Right forelimb (tissue), 1 donor: ENCODE results near the gene PARD3B.

Experiments
- DNase-seq: peaks from one replicate; pipeline ENCODE4 v3.0.0-alpha.2; 2018

Gene PARD3B

DNA sequence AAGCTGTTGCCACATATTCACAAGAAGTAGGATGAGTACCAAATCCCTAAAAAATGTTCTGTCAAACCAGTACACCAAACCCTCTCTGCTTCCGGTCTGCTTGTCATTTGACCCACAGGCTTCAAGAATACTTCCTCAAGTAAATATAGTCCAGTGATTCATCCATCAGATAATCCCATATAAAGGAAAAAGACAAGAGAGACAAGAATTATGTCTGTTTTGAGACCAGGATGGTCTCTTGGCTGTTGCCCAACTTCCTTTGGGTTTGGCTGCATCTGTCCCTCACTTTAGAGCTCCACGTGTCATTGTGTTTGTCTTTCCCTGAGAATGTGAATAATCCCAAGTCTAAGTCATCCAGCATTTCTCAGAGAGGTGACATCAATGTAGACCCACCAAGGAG lies 1045.5 kb downstream of the PARD3B start:
- no peak for DNase-seq

DNA sequence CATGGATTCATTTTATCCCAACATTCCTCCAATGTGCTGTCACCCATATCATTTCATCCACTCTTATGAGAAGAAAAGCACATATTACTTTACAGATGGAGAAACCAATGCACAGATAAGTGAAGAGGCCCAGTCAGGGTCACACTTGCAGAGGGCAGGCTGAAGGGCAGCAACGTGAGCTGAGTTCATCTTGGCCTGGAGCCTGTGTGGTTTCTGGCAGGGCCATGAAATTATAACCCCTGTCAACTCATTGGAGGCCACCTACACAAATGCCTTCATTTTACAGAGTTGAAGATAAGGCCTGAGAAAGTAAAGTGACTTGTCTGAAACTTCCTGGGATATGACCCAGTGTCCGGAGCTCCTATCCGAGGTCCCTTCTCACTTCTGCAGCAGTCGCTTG lies 1048.6 kb downstream of the PARD3B start:
- no peak for DNase-seq

DNA sequence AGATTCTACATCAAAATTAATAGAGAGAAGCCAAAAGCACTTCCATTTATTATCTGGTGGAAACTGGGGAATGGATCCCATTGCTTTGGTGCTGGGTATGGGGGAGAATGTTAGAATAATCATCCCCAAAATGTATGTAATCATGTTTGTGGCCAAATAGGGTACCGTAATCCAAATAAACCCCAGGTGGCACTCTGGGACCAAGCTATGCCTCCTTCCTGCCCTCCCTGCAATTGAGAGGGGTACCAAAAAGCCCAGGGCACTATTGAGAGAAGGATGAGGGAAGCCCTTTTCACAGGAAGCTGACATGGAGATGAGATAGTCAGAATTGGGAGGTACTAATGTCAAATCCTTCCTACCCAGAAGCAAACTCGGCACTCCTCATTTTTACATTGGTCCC lies 1051.3 kb downstream of the PARD3B start:
- no peak for DNase-seq

DNA sequence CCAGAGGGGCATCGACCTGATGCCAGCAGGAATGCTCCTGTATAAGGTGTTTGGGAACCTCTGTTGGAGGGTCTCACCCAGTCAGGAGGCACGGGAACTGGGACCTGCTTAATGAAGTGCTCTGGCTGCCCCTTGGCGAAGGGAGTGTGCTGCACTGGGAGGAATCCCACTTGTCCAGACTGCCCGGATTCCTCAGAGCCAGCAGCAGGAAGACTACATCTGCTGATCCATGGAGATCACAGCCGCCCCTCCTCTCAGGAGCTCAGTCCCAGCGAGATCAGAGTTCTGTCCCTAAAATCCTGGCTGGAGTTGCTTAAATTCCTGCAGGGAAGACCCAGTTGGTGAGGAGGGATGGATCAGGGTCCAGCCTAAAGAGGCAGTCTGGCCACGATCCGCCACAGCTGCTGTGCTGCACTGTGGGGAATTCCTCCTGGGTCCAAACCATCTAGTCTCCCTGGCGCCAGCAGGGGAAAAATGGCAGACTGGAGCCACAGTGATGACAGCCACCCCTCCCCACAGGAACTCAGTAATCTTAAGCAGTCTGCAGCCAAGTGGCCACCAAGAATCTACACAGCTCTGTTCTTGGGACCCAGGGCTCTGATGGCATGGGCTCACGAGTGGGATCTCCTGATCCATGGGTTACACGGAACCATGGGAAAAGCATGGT lies 1060.5 kb downstream of the PARD3B start:
- no peak for DNase-seq

DNA sequence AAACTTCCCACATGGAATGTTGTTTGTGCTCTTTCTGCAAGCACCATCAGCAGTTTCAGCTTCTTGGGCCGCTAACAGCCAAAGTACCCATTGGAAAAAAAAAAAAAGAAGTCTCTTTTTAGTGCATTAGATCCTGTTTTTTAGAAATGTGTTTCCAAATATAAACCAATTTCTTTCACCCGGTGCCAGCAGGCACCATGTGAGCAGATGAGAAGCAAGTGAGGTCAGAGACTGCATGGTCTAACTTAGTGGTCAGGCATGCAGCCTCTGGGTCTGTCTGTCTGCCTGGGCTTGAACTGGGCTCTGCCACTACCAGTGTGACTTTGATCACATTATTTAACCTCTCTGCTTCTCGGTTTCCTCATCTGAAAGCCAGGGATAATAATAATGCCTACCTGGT lies 1061.9 kb downstream of the PARD3B start:
- DNase-seq: no peak

DNA sequence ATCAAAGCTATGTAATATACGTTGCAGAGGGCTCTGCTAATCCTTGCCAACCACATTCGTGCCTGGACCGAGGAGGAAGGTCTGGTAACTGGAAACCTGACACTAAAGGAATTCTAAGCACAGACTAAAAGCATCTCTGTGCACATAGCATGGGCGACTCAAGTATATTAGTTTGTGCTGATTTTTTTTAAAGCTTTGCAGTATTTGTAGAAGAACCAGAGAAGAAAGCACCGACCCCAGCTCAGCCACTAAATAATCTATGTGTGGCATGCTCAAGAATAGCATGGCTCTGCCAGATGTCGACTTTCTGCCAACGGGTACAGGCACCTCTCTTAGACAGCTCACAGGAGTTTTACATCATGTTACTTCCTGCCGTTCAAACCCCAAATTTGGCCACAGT lies 1063.8 kb downstream of the PARD3B start:
- no peak for DNase-seq

DNA sequence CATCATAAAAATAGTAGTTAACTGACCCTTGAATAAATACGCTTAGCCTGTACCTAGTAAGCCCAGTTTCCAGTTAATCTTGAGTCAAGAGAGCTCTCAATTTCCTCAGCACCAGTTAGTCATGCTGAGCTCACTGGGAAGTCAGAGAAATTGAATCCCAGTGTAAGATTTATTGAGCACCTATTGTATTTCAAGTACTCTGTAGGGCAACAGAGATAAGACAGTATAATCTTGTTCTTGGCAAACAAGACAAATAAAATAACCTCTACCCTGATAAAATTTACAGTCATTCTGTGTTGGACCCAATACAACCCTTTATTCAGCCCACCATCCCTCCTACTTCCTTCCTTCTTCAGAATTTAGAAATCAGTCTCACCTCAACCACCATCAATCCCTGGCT lies 1065.2 kb downstream of the PARD3B start:
- DNase-seq: no peak

DNA sequence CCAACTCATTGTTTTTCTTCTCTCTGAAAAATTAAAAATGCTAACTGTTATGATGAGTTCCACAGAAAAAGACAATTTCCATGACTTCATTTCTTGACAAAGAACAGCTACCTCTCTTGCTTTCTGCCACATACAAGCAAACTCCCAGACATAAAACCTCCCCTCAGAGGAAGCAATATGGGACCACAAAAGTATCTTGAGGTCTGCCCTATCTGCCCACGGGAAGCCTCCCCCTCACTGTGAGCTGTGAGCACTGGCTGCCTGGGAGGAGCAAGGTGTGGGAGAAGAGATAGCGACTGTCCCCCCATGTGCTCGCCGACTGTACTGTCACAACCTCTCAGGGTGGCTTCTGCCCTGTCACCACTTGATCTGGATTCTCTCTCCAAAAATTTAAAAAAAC lies 1067.4 kb downstream of the PARD3B start:
- no peak for DNase-seq

DNA sequence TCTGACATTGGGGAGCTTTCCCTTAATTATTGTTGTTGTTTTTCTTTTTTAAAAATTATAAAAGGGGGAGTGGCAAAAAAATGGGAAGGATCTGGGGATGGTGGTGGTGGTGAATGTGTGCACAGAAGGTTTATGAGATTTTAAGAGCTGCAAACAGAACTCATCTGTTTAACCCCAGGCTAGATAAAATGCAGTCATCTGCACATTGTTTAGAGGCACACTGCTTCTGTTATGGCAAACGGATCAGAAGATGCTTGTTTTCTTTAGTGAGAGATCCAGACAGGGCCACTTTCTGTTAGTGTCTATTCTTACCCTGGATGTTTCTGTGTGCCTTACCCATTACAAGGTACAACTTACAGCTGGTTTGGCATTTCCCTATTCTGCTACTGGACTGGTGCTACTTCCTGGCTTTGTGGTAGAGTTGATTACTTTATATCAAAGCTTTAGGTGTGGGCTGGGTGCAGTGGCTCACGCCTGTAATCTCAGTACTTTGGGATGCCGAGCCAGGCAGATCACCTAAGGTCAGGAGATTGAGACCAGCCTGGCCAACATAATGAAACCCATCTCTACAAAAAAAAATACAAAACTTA lies 1068.8 kb downstream of the PARD3B start:
- no peak for DNase-seq

DNA sequence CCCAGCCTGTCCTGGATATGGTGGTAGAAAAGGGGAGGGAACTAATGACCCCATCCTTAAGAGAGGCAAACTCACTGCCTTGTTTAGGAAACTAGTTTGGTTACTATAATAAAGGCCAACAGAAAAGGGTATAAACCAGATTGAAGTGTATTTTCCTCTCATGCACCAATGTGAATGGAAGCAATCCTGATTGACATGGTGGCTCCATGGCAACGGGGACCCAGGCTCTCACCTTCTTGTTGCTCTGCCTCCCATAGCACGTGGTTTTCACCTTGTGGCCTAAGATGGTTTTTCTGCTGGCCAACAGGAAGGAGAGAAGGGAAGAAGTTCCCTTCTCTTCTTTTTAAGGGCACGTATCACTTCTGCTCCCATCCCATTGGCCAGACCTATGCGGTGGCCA lies 1069.7 kb downstream of the PARD3B start:
- no peak for DNase-seq

DNA sequence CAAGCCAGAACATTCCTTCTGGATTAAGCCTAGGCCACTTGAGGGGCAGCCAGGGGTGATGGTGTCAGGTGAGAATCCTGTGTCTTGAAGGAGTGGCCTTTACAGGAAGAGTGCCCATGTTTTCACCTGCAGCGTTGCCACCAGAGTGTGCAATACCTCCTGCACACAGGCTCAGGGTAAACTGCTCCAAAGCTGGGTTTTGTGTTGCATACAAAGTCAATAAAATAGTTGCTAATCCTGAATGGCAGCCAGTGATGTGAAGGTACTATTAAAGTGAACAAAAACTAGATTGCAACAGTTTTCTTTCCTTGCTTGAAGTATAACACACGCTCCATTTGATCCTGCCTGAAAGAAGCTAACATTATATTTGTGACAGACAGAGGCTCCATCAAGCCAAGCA lies 1072.6 kb downstream of the PARD3B start:
- DNase-seq: no peak

DNA sequence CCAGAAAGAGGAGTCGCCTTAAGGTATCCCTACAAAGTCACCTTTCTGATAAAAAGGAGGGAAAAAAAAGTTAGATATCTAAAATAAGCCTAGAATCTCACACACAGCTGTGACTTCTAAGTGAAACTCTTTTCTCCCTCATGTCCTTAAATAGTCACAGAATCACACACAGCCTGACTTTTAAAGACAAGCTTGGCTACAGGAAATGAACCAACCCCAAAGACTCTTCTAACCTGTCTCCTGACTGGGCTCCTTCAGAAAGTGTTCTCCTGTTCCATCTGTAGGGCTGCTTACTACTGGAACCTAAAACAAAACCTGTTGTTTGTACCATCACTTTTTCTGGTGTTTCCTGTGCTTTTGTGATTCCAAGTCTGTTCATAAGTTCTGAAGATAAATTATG lies 1074.3 kb downstream of the PARD3B start:
- DNase-seq: no peak

DNA sequence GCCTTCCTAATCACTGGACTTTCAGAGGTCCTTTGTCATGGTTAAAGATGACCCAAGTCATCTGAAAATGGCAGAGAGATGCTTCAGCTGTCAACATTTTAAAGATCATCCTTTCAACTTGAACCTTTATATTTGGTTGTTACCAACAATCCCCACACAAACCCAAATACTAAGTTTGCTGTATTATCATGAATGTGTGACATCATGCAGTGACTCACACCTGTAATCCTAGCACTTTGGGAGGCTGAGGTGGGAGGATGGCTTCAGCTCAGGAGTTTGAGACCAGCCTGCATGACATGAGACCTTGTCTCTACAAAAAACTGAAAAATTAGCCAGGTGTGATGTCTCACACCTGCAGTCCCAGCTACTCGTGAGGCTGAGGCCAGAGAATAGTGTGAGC lies 1081.8 kb downstream of the PARD3B start:
- no peak for DNase-seq

DNA sequence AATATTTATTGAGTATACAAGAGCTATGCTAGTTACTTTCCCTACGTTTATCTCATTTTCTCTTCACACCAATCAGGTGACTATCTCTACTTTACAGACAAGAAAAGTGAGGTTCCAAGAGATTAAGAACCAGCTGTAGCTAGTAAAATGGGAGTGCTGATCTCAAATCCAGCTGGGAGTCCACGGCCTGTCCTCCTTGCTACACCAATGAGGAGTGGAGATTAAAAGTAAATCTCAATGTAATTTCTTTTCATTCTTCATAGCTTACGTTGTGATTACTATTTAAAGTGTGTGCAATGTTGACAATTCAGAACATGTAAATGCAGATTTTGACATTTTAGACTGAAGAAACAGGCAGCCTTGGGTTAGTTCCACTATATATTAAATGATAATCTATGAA lies 1083.1 kb downstream of the PARD3B start:
- DNase-seq: no peak

DNA sequence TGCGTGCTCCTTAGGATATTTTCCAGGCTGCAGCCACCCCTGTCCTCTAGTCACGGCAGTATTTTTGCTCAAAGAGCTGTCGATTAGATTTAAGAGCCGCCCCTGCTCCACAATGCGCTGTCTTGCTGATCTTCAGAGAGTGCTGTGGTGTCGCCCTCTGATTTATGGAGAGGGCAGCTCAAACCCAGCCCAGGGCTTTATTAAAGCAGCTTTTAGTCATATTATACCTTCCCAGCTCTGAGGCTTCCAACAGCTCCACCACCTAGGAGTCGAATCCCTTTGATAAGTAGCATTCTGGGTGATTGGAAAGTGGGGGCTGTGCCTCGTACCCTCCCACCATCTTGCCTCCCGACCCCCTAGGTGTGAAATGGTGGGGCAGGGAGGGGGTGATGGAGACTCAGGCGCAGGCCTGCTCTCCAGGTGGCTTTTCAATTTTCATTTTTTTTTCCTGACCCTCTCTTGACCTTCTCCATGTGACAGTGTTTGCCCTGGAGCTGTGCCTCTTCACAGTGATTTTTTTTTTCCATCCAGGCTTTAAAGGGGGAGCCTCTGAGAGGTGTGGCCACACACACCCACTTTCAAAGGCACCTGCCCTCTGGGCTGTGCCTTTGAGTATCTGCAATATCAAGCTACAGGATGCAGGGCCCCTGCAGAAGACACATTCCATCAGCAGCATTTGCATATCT lies 1084.0 kb downstream of the PARD3B start:
- DNase-seq: no peak

DNA sequence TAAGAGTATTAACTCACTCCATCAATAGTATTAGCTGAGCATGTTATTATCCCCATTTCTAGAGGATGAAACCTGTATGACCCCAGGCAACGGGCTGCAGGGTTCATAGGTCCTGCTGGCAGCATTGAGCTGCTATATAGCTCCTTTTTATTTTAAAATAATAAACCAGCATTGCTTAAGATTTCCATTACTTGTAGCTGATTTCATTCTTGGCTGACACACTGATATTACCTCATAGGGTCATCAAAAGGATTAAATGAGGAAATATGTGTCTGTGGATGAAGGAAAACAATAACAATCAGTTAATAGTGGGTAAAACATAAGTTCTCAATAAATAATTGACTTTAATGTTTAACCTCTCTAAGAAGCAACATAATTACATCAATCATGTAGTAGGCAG lies 1088.7 kb downstream of the PARD3B start:
- no peak for DNase-seq

DNA sequence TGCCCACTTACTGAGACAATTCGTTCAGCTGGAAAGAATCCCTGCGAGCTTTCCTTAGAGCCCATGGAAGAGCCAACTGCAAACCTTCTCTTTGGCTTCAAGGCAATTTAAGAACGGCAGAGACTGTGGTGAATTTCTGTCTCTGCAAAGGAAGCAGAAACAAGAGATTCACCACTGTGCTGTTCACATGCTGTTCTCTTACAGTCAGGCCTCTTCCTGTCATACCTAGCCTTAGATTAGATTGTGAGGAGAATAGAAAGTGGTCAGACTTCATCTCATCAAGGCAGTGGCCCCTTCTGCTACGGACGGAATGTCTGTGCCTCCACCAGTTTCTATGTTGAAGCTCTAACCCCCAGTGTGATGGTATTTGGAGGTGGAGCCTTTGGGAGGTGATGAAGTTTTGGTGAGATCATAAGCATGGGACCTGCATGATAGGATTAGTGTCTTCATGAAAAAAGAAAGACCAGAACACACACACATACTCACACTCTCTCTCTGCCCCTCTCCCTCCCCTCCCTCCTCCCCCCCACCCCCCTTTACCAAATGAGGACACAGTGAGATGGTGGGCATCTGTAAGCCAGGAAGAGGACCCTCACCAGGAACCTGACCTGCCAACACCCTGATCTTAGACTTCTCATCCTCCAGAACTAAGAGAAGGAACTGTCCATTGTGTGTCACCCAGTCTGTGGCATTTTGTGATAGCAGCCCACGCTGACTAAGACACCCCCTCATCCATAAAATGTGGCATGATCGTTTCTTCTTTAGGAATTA lies 1091.5 kb downstream of the PARD3B start:
- DNase-seq: no peak

DNA sequence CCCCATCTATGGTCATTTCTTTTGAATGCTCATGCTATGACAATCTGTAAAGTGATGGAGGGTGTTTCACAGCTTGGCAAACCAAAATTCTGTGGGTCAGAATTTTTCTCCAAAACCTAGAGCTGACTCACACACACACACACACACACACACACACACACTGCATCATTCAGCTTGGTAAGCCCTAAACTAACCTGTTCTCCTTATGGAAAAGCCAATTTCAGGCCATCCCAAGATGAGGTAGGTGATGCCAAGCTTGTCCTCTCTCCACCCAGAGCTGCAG lies 1092.0 kb downstream of the PARD3B start:
- DNase-seq: no peak

DNA sequence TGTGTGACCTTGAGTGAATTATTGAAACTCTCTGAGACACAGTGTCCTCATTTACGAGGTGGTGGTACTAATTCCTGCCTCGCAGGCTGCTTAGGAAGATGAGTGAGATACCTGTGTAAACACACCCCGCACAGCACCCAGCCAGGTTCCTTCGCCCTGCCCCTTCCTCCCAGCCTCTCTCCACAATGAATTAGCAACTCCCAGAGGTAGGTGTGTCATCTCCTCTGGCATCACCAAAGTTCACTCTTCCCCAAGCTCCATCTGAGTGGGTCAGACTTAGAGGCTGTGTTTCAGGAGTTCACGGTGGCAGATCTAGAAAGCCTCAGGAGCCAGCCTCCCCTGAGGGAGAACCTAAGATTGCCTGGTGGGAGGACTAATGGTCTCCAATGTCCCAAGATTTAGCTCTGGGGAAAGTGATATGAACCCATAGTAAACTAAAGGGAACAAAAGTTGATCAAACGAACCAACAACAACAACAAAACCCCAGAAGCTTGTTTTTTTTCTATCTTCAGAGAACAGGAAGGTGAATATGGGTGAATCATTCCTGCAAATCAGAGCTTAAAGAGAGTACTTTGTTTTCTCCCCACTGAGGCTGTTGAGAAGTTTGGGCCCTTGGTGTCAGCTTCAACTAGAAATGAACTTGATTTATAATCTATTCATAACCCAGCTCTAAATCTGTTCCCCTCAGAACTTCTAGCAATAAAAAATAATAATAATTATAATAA lies 1092.7 kb downstream of the PARD3B start:
- no peak for DNase-seq

DNA sequence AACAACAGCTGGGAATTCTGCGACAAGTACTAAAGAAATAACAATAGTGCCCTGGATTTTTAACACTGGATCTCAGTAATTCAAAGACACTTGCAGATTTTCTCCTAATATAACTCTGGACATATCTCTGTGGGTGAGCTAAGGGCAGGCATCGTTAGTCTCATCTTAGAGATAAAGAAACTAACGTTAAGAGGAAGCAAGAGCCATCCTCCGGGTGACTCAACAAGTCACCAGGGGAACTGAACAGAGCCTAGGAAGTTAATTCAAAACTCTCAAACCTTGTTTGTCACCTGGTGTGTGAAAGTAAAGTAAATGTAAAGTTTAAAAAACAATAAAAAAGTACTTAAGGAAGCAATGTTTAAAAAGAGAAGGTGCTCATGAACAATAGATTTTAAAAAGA lies 1095.4 kb downstream of the PARD3B start:
- no peak for DNase-seq

DNA sequence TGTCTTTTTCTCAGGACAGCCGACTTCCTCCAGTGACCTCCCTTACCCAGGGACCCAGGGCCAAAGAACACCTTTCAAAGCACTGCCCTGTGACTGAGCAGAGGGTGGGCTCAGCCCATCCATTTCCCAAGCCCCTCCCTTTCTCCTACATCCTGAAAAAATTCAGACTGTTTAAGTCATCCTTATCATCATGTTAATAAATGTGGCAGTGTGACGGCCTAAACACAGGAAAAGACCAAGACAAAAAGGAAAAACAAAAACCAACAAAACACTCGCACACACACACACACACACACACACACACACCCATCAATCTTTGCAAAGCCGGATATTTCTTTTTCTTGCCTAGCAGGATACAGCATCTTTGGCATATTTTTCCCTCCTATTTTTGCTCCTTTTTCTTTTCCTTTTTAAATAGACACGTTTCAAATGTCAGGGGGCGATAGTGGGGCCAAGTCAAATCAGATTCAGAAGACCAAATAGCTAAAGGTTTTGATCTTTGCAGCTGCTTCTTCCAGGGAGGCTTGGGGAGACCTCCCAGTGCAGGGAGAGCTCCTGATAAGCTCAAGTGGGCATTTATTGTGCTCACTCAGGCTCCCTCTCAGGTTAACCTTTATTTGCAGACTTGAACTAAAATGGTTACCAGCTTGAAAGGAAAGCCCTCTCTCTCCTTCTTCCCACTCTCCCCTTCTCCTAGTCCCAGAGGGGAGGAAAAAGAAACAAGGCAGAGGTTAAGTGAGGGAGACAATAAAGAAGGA lies 1097.5 kb downstream of the PARD3B start:
- DNase-seq: no peak

DNA sequence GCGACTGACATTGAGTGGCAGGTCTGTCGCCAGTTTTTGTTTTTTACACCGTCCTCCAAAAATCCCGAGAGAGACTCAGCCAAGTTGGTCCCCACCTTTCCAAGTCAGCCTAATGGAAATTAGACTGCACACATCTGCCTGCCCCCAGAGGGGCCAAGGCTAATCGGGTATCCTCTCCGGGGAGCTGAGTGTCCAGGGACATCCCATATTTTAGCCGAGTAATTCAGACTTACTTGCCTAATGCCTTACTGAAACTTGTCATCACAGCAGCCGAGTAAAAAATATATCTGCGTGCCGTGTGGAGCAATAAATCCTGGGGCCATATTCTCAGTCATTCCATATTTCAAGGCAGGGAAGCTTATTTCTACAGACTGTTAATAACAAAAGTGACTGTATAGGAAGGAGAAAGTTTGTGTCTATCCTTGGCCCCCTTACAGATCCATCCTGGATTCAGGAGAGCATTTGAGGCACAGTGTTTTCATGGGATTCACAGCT lies 1098.2 kb downstream of the PARD3B start:
- DNase-seq: no peak
